BLaER1 treated with 17β-estradiol and CSF1 and Interleukin-3, amounts not matched to agents 10 nM and 100 nM (cell line): Measurements from ENCODE around the gene TUBGCP6.

Experiments used
- H3K27ac ChIP-seq, 11 experiments: shearing (Covaris generic); formaldehyde crosslinking; 2 replicates each; pipeline ENCODE4 v1.8.1; 2022
- H3K27me3 ChIP-seq, 11 experiments: shearing (Covaris generic); formaldehyde crosslinking; 2 replicates each; pipeline ENCODE4 v1.8.1; 2022
- H3K36me3 ChIP-seq, 11 experiments: shearing (Covaris generic); formaldehyde crosslinking; 2 replicates each; pipeline ENCODE4 v1.8.1; 2022
- H3K4me1 ChIP-seq, 10 experiments: shearing (Covaris generic); formaldehyde crosslinking; 2 replicates each; pipeline ENCODE4 v1.8.1; 2022
- H3K4me2 ChIP-seq, 11 experiments: shearing (Covaris generic); formaldehyde crosslinking; 2 replicates each; pipeline ENCODE4 v1.8.1; 2022
- H3K4me3 ChIP-seq, 10 experiments: shearing (Covaris generic); formaldehyde crosslinking; 2 replicates each; pipeline ENCODE4 v1.8.1; 2022
- H3K9ac ChIP-seq, 11 experiments: shearing (Covaris generic); formaldehyde crosslinking; 2 replicates each; pipeline ENCODE4 v1.8.1; 2022
- H3K9me3 ChIP-seq, 11 experiments: shearing (Covaris generic); formaldehyde crosslinking; replicated peaks in 1 of 11; 2 replicates each; pipeline ENCODE4 v1.8.1; 2022
- H4K20me1 ChIP-seq, 11 experiments: shearing (Covaris generic); formaldehyde crosslinking; 2 replicates each; pipeline ENCODE4 v1.8.1; 2022
- Cebpa-rat ChIP-seq, 11 experiments: shearing (Covaris generic); IDR thresholded peaks; 2 replicates each; pipeline ENCODE4 v1.8.1; 2022

Gene TUBGCP6

DNA sequence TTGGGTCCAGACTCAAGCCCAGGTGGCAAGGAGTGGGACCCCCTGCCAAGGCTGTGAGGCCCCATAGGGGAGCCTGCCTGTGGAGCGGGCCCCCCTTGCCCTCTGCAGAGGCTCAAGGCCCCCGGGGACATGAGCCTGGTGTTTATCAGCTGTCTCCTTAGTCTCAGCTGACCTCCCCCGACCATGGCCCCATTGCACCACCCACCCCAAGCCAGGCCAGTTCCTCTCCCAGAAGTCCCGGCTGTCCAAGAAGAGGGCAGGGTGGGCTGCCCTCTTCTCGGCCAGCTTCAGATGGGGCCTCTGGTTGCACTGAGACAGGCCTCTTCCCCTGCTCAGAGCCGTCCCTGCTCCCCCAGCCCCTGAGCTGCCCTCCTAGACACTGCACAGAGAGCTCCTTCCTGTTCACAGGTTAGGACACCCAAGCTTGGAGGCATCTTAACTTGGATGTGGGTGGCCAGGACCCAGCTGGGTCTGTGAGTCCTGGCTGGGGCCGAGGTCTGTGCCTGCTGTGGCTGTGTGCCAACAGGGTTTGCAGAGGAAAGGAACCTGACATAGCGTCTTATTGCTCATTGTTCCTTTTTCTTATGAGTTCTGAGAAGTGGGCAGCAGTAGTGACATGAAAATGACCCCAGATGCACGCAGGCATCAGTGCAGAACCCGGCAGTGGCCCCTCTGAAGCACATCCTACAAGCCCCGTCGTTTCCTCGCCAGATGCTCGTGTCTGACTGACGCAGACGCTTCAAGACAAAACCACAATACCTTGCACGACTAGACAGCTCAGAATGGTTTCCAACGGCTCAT is 53.7 kb downstream of the TUBGCP6 start:
- Histone ChIP-seq H3K4me1 (peaks cover 92 to 98% (median 96%) of the 10 kb centered on the region in 10 experiments), H3K9ac (peak overlapping the region; percentile 70 to 99 (median 91))

DNA sequence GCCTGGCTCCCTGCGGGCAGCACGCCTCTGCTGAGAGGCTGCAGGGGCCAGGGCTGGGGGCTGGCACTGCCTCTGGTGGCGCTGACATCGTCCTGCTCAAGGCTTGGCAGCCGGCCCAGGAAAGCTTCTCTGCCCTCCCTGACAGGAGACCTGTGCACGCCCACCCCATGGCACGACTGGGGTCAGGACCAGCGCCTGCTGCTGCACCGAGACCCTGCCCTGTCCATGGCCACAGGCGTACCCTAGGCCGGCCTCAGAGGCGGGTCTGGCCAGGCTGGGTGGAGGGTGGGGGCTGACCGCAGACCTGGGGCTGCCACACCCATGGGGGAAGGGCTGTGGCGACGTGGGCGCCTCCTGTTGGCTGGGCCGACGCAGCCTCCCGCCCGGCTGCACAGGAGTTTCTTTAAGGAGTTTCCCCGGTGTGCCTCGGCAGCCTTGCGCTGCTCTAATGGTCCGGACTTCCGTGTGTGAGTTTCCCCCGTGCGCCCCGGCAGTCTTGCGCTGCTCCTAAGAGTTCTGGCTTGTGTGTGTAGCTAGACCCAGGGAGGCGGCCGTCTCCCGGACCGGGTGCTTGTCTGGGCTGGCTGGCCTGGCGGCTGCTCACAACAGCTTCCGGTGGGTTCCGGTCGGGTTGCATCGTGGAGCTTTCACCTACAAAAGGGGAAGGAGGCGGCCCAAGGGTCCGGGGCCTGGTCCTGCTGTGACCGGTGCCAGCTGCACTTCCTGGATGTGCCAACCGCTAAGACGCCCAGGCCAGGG is 54.5 kb downstream of the TUBGCP6 start:
- Histone ChIP-seq H3K9ac (peak overlapping the region; percentile 70 to 99 (median 91)), H3K4me1 (peaks cover 87 to 92% (median 89%) of the 10 kb centered on the region in 10 experiments), H3K27ac (peak overlapping the region; percentile 75 to 99 (median 95)), H3K4me2 (peak overlapping the region; percentile 86 to 100 (median 98)), H3K9me3 (no peaks in the 10 kb centered on the region), H3K36me3 (peaks cover 11 to 27% (median 20%) of the 10 kb centered on the region in 11 experiments; a peak in 20 of 22 replicates), H4K20me1 (peaks cover 26 to 89% (median 69%) of the 10 kb centered on the region in 11 experiments; a peak in 21 of 22 replicates), H3K4me3 (peak overlapping the region; percentile 40 to 65 (median 50); a peak in 19 of 20 replicates), H3K27me3 (peaks cover under 1 to 33% (median 1%) of the 10 kb centered on the region in 11 experiments; a peak in 16 of 22 replicates)
- peak in 7 of 11 experiments; percentile 10 to 68 (median 45); a peak in 7 of 22 replicates for TF ChIP-seq Cebpa-rat (IDR thresholded peaks at IDR 0.05)

More for the DNA sequence above, 53.7 kb downstream of the TUBGCP6 start:
- Histone ChIP-seq H3K4me2 (peak overlapping the region; percentile 86 to 100 (median 98)), H3K27ac (peak overlapping the region; percentile 75 to 99 (median 95)), H3K27me3 (peaks cover 0 to 37% (median 0%) of the 10 kb centered on the region in 11 experiments; a peak in 6 of 22 replicates), H4K20me1 (peaks cover 28 to 97% (median 77%) of the 10 kb centered on the region in 11 experiments; a peak in 21 of 22 replicates), H3K36me3 (peaks cover 17 to 35% (median 25%) of the 10 kb centered on the region in 11 experiments; a peak in 21 of 22 replicates), H3K9me3 (no peaks in the 10 kb centered on the region), H3K4me3 (peak overlapping the region; percentile 40 to 65 (median 50); a peak in 19 of 20 replicates)
- peak in 2 of 11 experiments; percentile 4 to 12; a peak in 3 of 22 replicates for TF ChIP-seq Cebpa-rat (IDR thresholded peaks at IDR 0.05)

GRCh38 chr22:50189849-50190181 is 55.0 kb downstream of the TUBGCP6 start:
- Histone ChIP-seq H3K4me1 (peaks cover 87 to 92% (median 89%) of the 10 kb centered on the region in 10 experiments), H3K9me3 (no peaks in the 10 kb centered on the region), H3K4me3 (peak overlapping the region; percentile 40 to 65 (median 50)), H3K4me2 (peak overlapping the region; percentile 86 to 100 (median 98)), H3K36me3 (peaks cover 9 to 25% (median 17%) of the 10 kb centered on the region in 11 experiments; a peak in 20 of 22 replicates), H4K20me1 (peaks cover 21 to 84% (median 64%) of the 10 kb centered on the region in 11 experiments; a peak in 21 of 22 replicates), H3K27me3 (peaks cover 6 to 36% (median 7%) of the 10 kb centered on the region in 11 experiments), H3K27ac (peak overlapping the region; percentile 75 to 99 (median 95)), H3K9ac (peak overlapping the region; percentile 70 to 99 (median 91))
- no peak for TF ChIP-seq Cebpa-rat (IDR thresholded peaks at IDR 0.05)

DNA sequence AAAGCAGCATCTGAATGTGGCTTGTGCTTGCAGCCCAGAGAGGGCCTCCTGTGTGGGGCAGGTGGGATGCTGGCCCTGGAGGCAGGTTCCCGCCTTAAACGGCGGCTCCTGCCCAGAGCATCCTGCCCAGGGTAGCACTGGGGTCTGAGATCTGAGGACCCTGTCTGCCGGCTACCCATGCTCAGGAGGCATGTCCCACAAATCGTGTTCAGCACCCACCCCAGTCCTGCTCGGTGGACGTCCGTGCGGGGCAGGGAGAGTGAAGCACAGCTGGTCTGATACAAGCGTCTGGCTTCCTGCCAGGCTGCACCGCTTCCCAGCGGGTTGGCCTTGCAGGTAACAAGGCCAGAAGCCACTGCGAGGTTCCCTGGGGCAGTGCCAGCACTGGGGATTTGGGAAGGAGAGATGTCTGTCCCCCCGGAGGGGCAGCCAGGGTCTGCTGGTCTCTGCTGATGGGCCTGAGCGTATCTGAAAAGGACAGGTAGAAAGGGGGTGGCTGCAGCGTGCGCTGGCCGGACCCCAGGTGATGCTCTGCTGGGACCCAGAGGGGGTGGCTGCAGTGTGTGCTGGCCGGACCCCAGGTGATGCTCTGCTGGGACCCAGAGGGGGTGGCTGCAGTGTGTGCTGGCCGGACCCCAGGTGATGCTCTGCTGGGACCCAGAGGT is 55.5 kb downstream of the TUBGCP6 start:
- H3K9ac ChIP-seq, result peak overlapping the region; percentile 70 to 99 (median 91); a peak in 20 of 22 replicates
- peaks cover 87 to 92% (median 89%) of the 10 kb centered on the region in 10 experiments for H3K4me1 ChIP-seq
- H3K4me3 ChIP-seq, result peak overlapping the region in 9 of 10 experiments; percentile 41 to 65 (median 51); a peak in 18 of 20 replicates

GRCh38 chr22:50188356-50188755 is 56.5 kb downstream of the TUBGCP6 start:
- Histone ChIP-seq H3K4me1 (peaks cover 84 to 91% (median 87%) of the 10 kb centered on the region in 10 experiments), H3K27ac (peak overlapping the region in 9 of 11 experiments; percentile 75 to 99 (median 96); a peak in 17 of 22 replicates), H4K20me1 (peaks cover 7 to 69% (median 54%) of the 10 kb centered on the region in 11 experiments; a peak in 21 of 22 replicates), H3K36me3 (peaks cover 0 to 10% (median 3%) of the 10 kb centered on the region in 11 experiments; a peak in 14 of 22 replicates), H3K4me2 (peak overlapping the region; percentile 86 to 100 (median 98)), H3K9ac (peak overlapping the region; percentile 70 to 99 (median 91); a peak in 19 of 22 replicates), H3K9me3 (no peaks in the 10 kb centered on the region), H3K4me3 (peak overlapping the region in 8 of 10 experiments; percentile 5 to 65 (median 50); a peak in 10 of 20 replicates), H3K27me3 (peaks cover 11 to 33% (median 20%) of the 10 kb centered on the region in 11 experiments)
- TF ChIP-seq Cebpa-rat (IDR thresholded peaks at IDR 0.05), result no peak

More for the DNA sequence above, 55.5 kb downstream of the TUBGCP6 start:
- peaks cover 16 to 79% (median 59%) of the 10 kb centered on the region in 11 experiments; a peak in 21 of 22 replicates for H4K20me1 ChIP-seq
- H3K9me3 ChIP-seq, result no peaks in the 10 kb centered on the region
- H3K27ac ChIP-seq, result peak overlapping the region; percentile 75 to 99 (median 95); a peak in 20 of 22 replicates
- peaks cover 11 to 36% (median 12%) of the 10 kb centered on the region in 11 experiments for H3K27me3 ChIP-seq
- peaks cover 4 to 20% (median 13%) of the 10 kb centered on the region in 11 experiments; a peak in 20 of 22 replicates for H3K36me3 ChIP-seq
- H3K4me2 ChIP-seq, result peak overlapping the region; percentile 86 to 100 (median 98)
- no peak for TF ChIP-seq Cebpa-rat (IDR thresholded peaks at IDR 0.05)

DNA sequence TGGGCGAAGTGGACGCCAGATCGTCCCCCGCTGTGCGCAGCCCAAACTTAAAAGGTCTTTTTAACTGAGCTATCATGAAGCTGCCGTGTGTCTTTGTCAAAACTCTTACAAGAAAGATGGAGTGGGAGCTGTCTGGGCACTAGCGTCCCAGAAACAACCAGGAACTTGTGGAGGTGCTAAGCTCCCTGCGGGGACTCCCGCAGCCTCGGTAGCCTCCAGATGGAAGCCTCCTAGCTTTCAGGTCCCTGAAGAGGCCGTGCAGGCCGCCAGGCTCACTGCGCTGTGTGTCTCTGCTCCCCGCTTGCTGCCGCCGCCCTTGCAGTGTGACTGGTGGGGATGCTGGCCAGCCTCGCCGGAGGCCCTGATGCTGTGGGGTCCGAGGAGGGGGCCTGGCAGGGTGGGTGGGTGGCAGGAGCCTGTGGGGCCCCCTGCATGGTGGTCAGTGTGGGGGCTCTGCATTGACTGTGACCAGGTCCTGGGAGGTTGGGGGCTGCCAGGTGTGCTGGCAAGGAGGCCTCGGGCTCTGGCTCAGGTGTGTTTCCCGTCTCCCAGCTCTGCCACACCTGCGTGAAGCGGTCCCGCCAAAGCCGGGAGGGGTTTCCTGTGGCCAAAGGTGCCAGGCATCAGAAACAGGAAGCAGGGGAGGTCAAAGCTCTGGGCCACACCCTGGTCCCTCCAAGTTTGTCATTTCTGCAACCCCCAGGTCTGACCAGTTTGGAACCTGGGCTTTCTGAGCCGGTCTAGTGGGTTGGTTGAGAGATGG is 57.9 kb downstream of the TUBGCP6 start:
- Histone ChIP-seq H3K36me3 (0 out of 22 replicates have a peak, but pooled peaks cover 0 to 4% (median 0%) of the 10 kb centered on the region in 11 experiments), H3K27me3 (peaks cover 6 to 27% (median 20%) of the 10 kb centered on the region in 11 experiments; a peak in 21 of 22 replicates), H4K20me1 (peaks cover 0 to 57% (median 52%) of the 10 kb centered on the region in 11 experiments; a peak in 21 of 22 replicates), H3K4me3 (peak overlapping the region; percentile 79 to 91 (median 88)), H3K9ac (peak overlapping the region; percentile 85 to 99 (median 96)), H3K4me2 (peak overlapping the region; percentile 86 to 100 (median 98)), H3K9me3 (no peaks in the 10 kb centered on the region), H3K27ac (peak overlapping the region; percentile 73 to 99 (median 94)), H3K4me1 (peaks cover 70 to 87% (median 75%) of the 10 kb centered on the region in 10 experiments)
- no peak for TF ChIP-seq Cebpa-rat (IDR thresholded peaks at IDR 0.05)

- peaks cover 63 to 84% (median 70%) of the 10 kb centered on the region in 10 experiments for H3K4me1 ChIP-seq
- no peak for TF ChIP-seq Cebpa-rat (IDR thresholded peaks at IDR 0.05)
- peak overlapping the region; percentile 73 to 99 (median 94) for H3K27ac ChIP-seq
- peaks cover 6 to 27% (median 20%) of the 10 kb centered on the region in 11 experiments; a peak in 21 of 22 replicates for H3K27me3 ChIP-seq
- H3K4me3 ChIP-seq, result peak overlapping the region; percentile 79 to 91 (median 88)
- H3K9me3 ChIP-seq, result no peaks in the 10 kb centered on the region
- H3K9ac ChIP-seq, result peak overlapping the region; percentile 85 to 99 (median 96)
- peaks cover 0 to 51% (median 46%) of the 10 kb centered on the region in 11 experiments; a peak in 21 of 22 replicates for H4K20me1 ChIP-seq
- 0 out of 22 replicates have a peak, but pooled peaks cover 0 to 4% (median 0%) of the 10 kb centered on the region in 11 experiments for H3K36me3 ChIP-seq
- H3K4me2 ChIP-seq, result peak overlapping the region; percentile 86 to 100 (median 98)
These were observed 58.6 kb downstream of the TUBGCP6 start for GRCh38 chr22:50186181-50186714.
